MM.1S (cell line): ENCODE results near the gene CDK8.

ENCODE experiments used
- DNase-seq: peaks from one replicate; pipeline ENCODE4 v3.0.0-alpha.2; 2015
- H2AFZ ChIP-seq: fragments of 300-600 bp; sonication (generic); 2 replicates; pipeline ENCODE4 v1.6.0; 2016; ENCODE audit warnings: antibody characterized with exemption, low read length
- H3F3A ChIP-seq: fragments of 300-600 bp; sonication (generic); 2 replicates; pipeline ENCODE4 v1.6.1; 2016; ENCODE audit warnings: mild to moderate bottlenecking, antibody characterized with exemption, low read length, moderate library complexity, mixed read lengths; ENCODE audit not compliant: insufficient read depth
- H3K27ac ChIP-seq: fragments of 300-600 bp; sonication (generic); 2 replicates; pipeline ENCODE4 v1.5.1; 2016; ENCODE audit warnings: mild to moderate bottlenecking, low read length
- H3K27me3 ChIP-seq: fragments of 300-600 bp; sonication (generic); replicated peaks from 2 replicates; pipeline ENCODE4 v1.6.0; 2016; ENCODE audit warnings: low read length; ENCODE audit not compliant: insufficient read depth
- H3K36me3 ChIP-seq: fragments of 300-600 bp; sonication (generic); replicated peaks from 2 replicates; pipeline ENCODE4 v1.6.1; 2016; ENCODE audit warnings: mild to moderate bottlenecking, low read length, mixed read lengths; ENCODE audit not compliant: insufficient read depth
- H3K4me1 ChIP-seq: fragments of 300-600 bp; sonication (generic); 2 replicates; pipeline ENCODE4 v1.6.1; 2016; ENCODE audit warnings: low read length, mixed read lengths
- H3K4me2 ChIP-seq: fragments of 300-600 bp; sonication (generic); 2 replicates; pipeline ENCODE4 v1.6.0; 2016; ENCODE audit warnings: low read depth, low read length
- H3K4me3 ChIP-seq: fragments of 300-600 bp; sonication (generic); 2 replicates; pipeline ENCODE4 v1.5.1; 2016; ENCODE audit warnings: low read length, mixed read lengths
- H3K79me2 ChIP-seq: fragments of 300-600 bp; sonication (generic); 2 replicates; pipeline ENCODE4 v1.6.1; 2016; ENCODE audit warnings: mixed run types, low read length, mixed read lengths
- H3K9ac ChIP-seq: fragments of 300-600 bp; sonication (generic); 2 replicates; pipeline ENCODE4 v1.6.1; 2016; ENCODE audit warnings: low read length, mixed read lengths
- H3K9me2 ChIP-seq: fragments of 300-600 bp; sonication (generic); replicated peaks from 2 replicates; pipeline ENCODE4 v1.6.1; 2016; ENCODE audit warnings: mild to moderate bottlenecking, low read length, mixed read lengths; ENCODE audit not compliant: insufficient read depth
- H3K9me3 ChIP-seq: fragments of 300-600 bp; sonication (generic); replicated peaks from 2 replicates; pipeline ENCODE4 v1.6.1; 2016; ENCODE audit warnings: mild to moderate bottlenecking, low read length, mixed read lengths; ENCODE audit not compliant: insufficient read depth
- H4K20me1 ChIP-seq: fragments of 300-600 bp; sonication (generic); 2 replicates; pipeline ENCODE4 v1.6.1; 2016; ENCODE audit warnings: mild to moderate bottlenecking, low read length, moderate library complexity, mixed read lengths; ENCODE audit not compliant: insufficient read depth
- CTCF ChIP-seq: fragments of 300-600 bp; sonication (generic); IDR thresholded peaks from 2 replicates; pipeline ENCODE4 v1.5.1; 2016; ENCODE audit warnings: antibody characterized with exemption, low read length, mixed read lengths
- EZH2 ChIP-seq: fragments of 300-600 bp; sonication (generic); optimal IDR thresholded peaks from 2 replicates; pipeline ENCODE3; 2017; ENCODE audit warnings: low read depth, mild to moderate bottlenecking, antibody characterized with exemption, low read length, mixed read lengths
- EZH2phosphoT487 ChIP-seq: fragments of 300-600 bp; sonication (generic); IDR thresholded peaks from 2 replicates; pipeline ENCODE4 v1.6.1; 2018; ENCODE audit warnings: antibody characterized with exemption, low read length

CDK8 gene

GRCh38 chr13:26370553-26370952 is 116.6 kb downstream of the CDK8 start:
- no peaks in the 10 kb centered on the region for H3K9me3 ChIP-seq
- H4K20me1 ChIP-seq: no peaks in the 10 kb centered on the region
- TF ChIP-seq EZH2 (no peak), EZH2phosphoT487 (no peak), CTCF (no peak)
- H2AFZ ChIP-seq: no peak overlapping the region
- no peaks in the 10 kb centered on the region for H3K27me3 ChIP-seq
- H3K9ac ChIP-seq: no peak overlapping the region
- no peak for DNase-seq
- H3K79me2 ChIP-seq: no peaks in the 10 kb centered on the region
- H3F3A ChIP-seq: no peaks in the 10 kb centered on the region
- no peaks in the 10 kb centered on the region for H3K36me3 ChIP-seq
- H3K4me2 ChIP-seq: no peak overlapping the region
- no peaks in the 10 kb centered on the region for H3K9me2 ChIP-seq
- H3K4me3 ChIP-seq: no peak overlapping the region
- H3K27ac ChIP-seq: no peak overlapping the region
- H3K4me1 ChIP-seq: no peaks in the 10 kb centered on the region

- Histone ChIP-seq H3K9ac (no peak overlapping the region), H3K9me2 (no peaks in the 10 kb centered on the region), H3K4me2 (no peak overlapping the region), H3K27me3 (no peaks in the 10 kb centered on the region), H3K27ac (no peak overlapping the region), H3K4me1 (no peaks in the 10 kb centered on the region), H3K79me2 (no peaks in the 10 kb centered on the region), H4K20me1 (no peaks in the 10 kb centered on the region), H3K9me3 (no peaks in the 10 kb centered on the region), H3K4me3 (no peak overlapping the region), H3F3A (no peaks in the 10 kb centered on the region), H2AFZ (no peak overlapping the region), H3K36me3 (no peaks in the 10 kb centered on the region)
- no peak for DNase-seq
- TF ChIP-seq CTCF (no peak), EZH2 (no peak), EZH2phosphoT487 (no peak)
Measured at GRCh38 chr13:26372747-26373146, 118.8 kb downstream of the CDK8 start.

- Histone ChIP-seq H3K9me3 (no peaks in the 10 kb centered on the region), H3K4me3 (no peak overlapping the region), H3K4me1 (no peaks in the 10 kb centered on the region), H3K27me3 (no peaks in the 10 kb centered on the region), H3K36me3 (no peaks in the 10 kb centered on the region), H3K9ac (no peak overlapping the region), H3K27ac (no peak overlapping the region), H3K4me2 (no peak overlapping the region), H3K9me2 (no peaks in the 10 kb centered on the region), H3F3A (no peaks in the 10 kb centered on the region), H3K79me2 (no peaks in the 10 kb centered on the region), H2AFZ (no peak overlapping the region), H4K20me1 (no peaks in the 10 kb centered on the region)
- no peak for TF ChIP-seq CTCF
- TF ChIP-seq EZH2phosphoT487: no peak
- no peak for TF ChIP-seq EZH2
- no peak for DNase-seq
Measured at GRCh38 chr13:26376430-26376829, 122.5 kb downstream of the CDK8 start.
